ENCODE results near the gene NUDC. TPM values are rescaled to one million over a fixed set of nuclear protein-coding genes. Genes with fewer than 3 reads are reported as not detected.
A peak's percentile ranks its signal among the peaks of the same experiment; 100 is the strongest.

The NUDC gene
- total and polyA plus RNA-seq, 2 of the 13 experiments (the other 11 are each of a cell fraction or from before 2014, with no cell fraction given): 34.7 to 104 TPM

- TF ChIP-seq PLRG1 (conservative IDR thresholded peaks at IDR 0.05) (no peak), ZNF205 (CRISPR knock-in tag; IDR thresholded peaks at IDR 0.05) (no peak), ZNF512B (CRISPR knock-in tag; IDR thresholded peaks at IDR 0.05; ENCODE audit: borderline replicate concordance) (no peak), ZNF143 (CRISPR knock-in tag; IDR thresholded peaks at IDR 0.05) (peak; percentile 28; the same call in 1 of the 2 replicates), ZNF142 (CRISPR knock-in tag; IDR thresholded peaks at IDR 0.05) (peak; percentile 61; the same call in 1 of the 2 replicates), ZBTB20 (CRISPR knock-in tag; IDR thresholded peaks at IDR 0.05; ENCODE audit: borderline replicate concordance, low read depth) (peak; percentile 66; the same call in 1 of the 2 replicates), ATF4 (CRISPR knock-in tag; IDR thresholded peaks at IDR 0.05) (peak in 1 of 2 experiments; percentile 49; a peak in 2 of 4 replicates), NAIF1 (CRISPR knock-in tag; IDR thresholded peaks at IDR 0.05; ENCODE audit: borderline replicate concordance) (peak; percentile 65; the same call in 1 of the 2 replicates), ZNF567 (CRISPR knock-in tag; IDR thresholded peaks at IDR 0.05; ENCODE audit: borderline replicate concordance) (peak; percentile 61; the same call in 1 of the 2 replicates), MXD3 (CRISPR knock-in tag; IDR thresholded peaks at IDR 0.05) (no peak), TBL1XR1 (IDR thresholded peaks at IDR 0.05; ENCODE audit: borderline replicate concordance, low read length, partially characterized antibody) (peak; percentile 96), HNRNPUL1 (IDR thresholded peaks at IDR 0.05; ENCODE audit: low read depth, low read length) (no peak), POLR2A (IDR thresholded peaks at IDR 0.05; ENCODE audit: insufficient read depth in 1 of 2, low read depth in 2 of 2, low read length in 2 of 2) (peak; percentile 25 to 51; a peak in 2 of 4 replicates), MTA1 (CRISPR knock-in tag; IDR thresholded peaks at IDR 0.05; ENCODE audit: borderline replicate concordance) (peak; percentile 88; the same call in 1 of the 2 replicates), PCBP1 (IDR thresholded peaks at IDR 0.05; ENCODE audit: borderline replicate concordance, low read depth, low read length) (no peak), ARNTL (CRISPR knock-in tag; IDR thresholded peaks at IDR 0.05) (peak; percentile 87), ZNF556 (CRISPR knock-in tag; IDR thresholded peaks at IDR 0.05; ENCODE audit: borderline replicate concordance) (peak; percentile 84; the same call in 1 of the 2 replicates), MXD1 (CRISPR knock-in tag; IDR thresholded peaks at IDR 0.05) (no peak)
Measured at GRCh38 chr1:26938004-26938658, 16.6 kb downstream of the NUDC start (continued).

Data from HepG2 (cell line).